HEK293 (cell line): ENCODE results near the gene SLC38A5.
A peak's percentile ranks its signal among the peaks of the same experiment; 100 is the strongest.

Source experiments
- CTCF ChIA-PET: fragments of 350-600 bp; formaldehyde crosslinking; extraction: SDS; loops from one replicate; lab custom pipeline; 2021; ENCODE audit warnings: antibody characterized with exemption; lab: Yijun Ruan, JAX
- POLR2A ChIA-PET: fragments of 300-600 bp; formaldehyde crosslinking; extraction: SDS; loops from one replicate; lab custom pipeline; 2020; ENCODE audit warnings: antibody characterized with exemption, inconsistent platforms; lab: Yijun Ruan, JAX
- H3K27ac ChIP-seq: fragments of 200-500 bp; sonication (Bioruptor generic); 2 replicates; pipeline ENCODE4 v1.5.1; 2014; ENCODE audit warnings: low read depth, low read length, control low read depth, inconsistent platforms; ENCODE audit errors: extremely low read depth
- H3K36me3 ChIP-seq, 2 experiments: fragments of 200-500 bp in 1 of 2; sonication (Bioruptor generic) in 1 of 2; 1 replicate in 1 of 2; 2 replicates in 1 of 2; pipeline ENCODE4 v1.5.1; 2014 to 2017; ENCODE audit warnings: inconsistent platforms in 2 of 2, low read length in 2 of 2; ENCODE audit not compliant: control insufficient read depth in 2 of 2, insufficient read depth in 1 of 2
- H3K4me1 ChIP-seq: fragments of 200-500 bp; sonication (Bioruptor generic); 2 replicates; pipeline ENCODE4 v1.5.1; 2014; ENCODE audit warnings: mild to moderate bottlenecking, low read length, inconsistent platforms; ENCODE audit not compliant: control insufficient read depth, insufficient read depth
- H3K4me3 ChIP-seq: 2 replicates; pipeline ENCODE4 v1.5.1; 2011; ENCODE audit warnings: low read depth, mild to moderate bottlenecking, control low read depth, low read length, moderate library complexity
- H3K9me3 ChIP-seq: fragments of 200-500 bp; sonication (Bioruptor generic); 2 replicates; pipeline ENCODE4 v1.5.1; 2014; ENCODE audit warnings: low read depth, low read length, inconsistent platforms; ENCODE audit not compliant: control insufficient read depth, insufficient read depth
- GLIS2 ChIP-seq: fragments of 450-650 bp; formaldehyde crosslinking; IDR thresholded peaks from 2 replicates; pipeline ENCODE4 v1.5.1; 2016; ENCODE audit warnings: missing biosample characterization, missing genetic modification characterization
- IKZF3 ChIP-seq: fragments of 450-650 bp; IDR thresholded peaks from 2 replicates; pipeline ENCODE4 v1.5.0; 2018; ENCODE audit warnings: missing biosample characterization, mild to moderate bottlenecking, missing genetic modification characterization, moderate library complexity
- OVOL3 ChIP-seq: fragments of 450-650 bp; formaldehyde crosslinking; IDR thresholded peaks from 2 replicates; pipeline ENCODE4 v1.5.1; 2016; ENCODE audit warnings: missing biosample characterization, missing genetic modification characterization
- PRDM10 ChIP-seq: fragments of 450-650 bp; formaldehyde crosslinking; IDR thresholded peaks from 2 replicates; pipeline ENCODE4 v1.5.1; 2016; ENCODE audit warnings: missing biosample characterization, missing genetic modification characterization
- PRDM6 ChIP-seq: fragments of 450-650 bp; formaldehyde crosslinking; IDR thresholded peaks from 2 replicates; pipeline ENCODE4 v1.5.1; 2017; ENCODE audit warnings: missing biosample characterization, missing genetic modification characterization
- REST ChIP-seq: fragments of 450-650 bp; formaldehyde crosslinking; IDR thresholded peaks from 2 replicates; pipeline ENCODE4 v1.5.1; 2016; ENCODE audit warnings: missing biosample characterization, missing genetic modification characterization
- SP2 ChIP-seq: fragments of 450-650 bp; formaldehyde crosslinking; IDR thresholded peaks from 2 replicates; pipeline ENCODE4 v1.5.1; 2016; ENCODE audit warnings: missing biosample characterization, missing genetic modification characterization
- SP3 ChIP-seq: fragments of 450-650 bp; formaldehyde crosslinking; IDR thresholded peaks from 2 replicates; pipeline ENCODE4 v1.5.1; 2016; ENCODE audit warnings: missing biosample characterization, missing genetic modification characterization
- TCF7L2 ChIP-seq: IDR thresholded peaks from 2 replicates; pipeline ENCODE4 v1.6.1; 2011; ENCODE audit warnings: low read depth, mild to moderate bottlenecking, inconsistent platforms, low read length, moderate library complexity, borderline replicate concordance
- TSHZ1 ChIP-seq: fragments of 450-650 bp; formaldehyde crosslinking; IDR thresholded peaks from 2 replicates; pipeline ENCODE4 v1.5.1; 2016; ENCODE audit warnings: missing biosample characterization, missing genetic modification characterization, borderline replicate concordance
- ZBTB11 ChIP-seq: fragments of 450-650 bp; formaldehyde crosslinking; conservative IDR thresholded peaks from 2 replicates; pipeline ENCODE4 v1.5.1; 2016; ENCODE audit warnings: low read depth, missing biosample characterization, missing genetic modification characterization
- ZEB2 ChIP-seq: fragments of 450-650 bp; formaldehyde crosslinking; IDR thresholded peaks from 2 replicates; pipeline ENCODE4 v1.5.1; 2016; ENCODE audit warnings: missing biosample characterization, missing genetic modification characterization
- ZFHX2 ChIP-seq: fragments of 450-650 bp; formaldehyde crosslinking; conservative IDR thresholded peaks from 2 replicates; pipeline ENCODE4 v1.5.1; 2016; ENCODE audit warnings: missing biosample characterization, missing genetic modification characterization
- ZNF366 ChIP-seq: fragments of 450-650 bp; formaldehyde crosslinking; conservative IDR thresholded peaks from 2 replicates; pipeline ENCODE4 v1.5.1; 2016; ENCODE audit warnings: missing biosample characterization, missing genetic modification characterization
- ZNF596 ChIP-seq: fragments of 450-650 bp; IDR thresholded peaks from 2 replicates; pipeline ENCODE4 v1.5.0; 2018; ENCODE audit warnings: missing biosample characterization, mild to moderate bottlenecking, missing genetic modification characterization, moderate library complexity
- ZNF660 ChIP-seq: fragments of 450-650 bp; IDR thresholded peaks from 2 replicates; pipeline ENCODE4 v1.5.1; 2018; ENCODE audit warnings: missing biosample characterization, mild to moderate bottlenecking, missing genetic modification characterization

The SLC38A5 gene

GRCh38 chrX:48508400-48509244 lies 38.6 kb upstream of the SLC38A5 start, which contains the start of gene PORCN (continued):
- TF ChIP-seq SP3 (tag by site-specific recombination) (peak; percentile 56), ZNF366 (tag by site-specific recombination) (peak; percentile 44), ZEB2 (no peak), ZBTB11 (tag by site-specific recombination) (peak; percentile 91), PRDM10 (tag by site-specific recombination) (peak; percentile 38; the same call in 1 of the 2 replicates), SP2 (tag by site-specific recombination) (peak; percentile 68), IKZF3 (tag by site-specific recombination) (peak; percentile 80), GLIS2 (tag by site-specific recombination) (0 out of 2 replicates have a peak, but pooled peaks have one; percentile 39), ZFHX2 (tag by site-specific recombination) (peak; percentile 59), ZNF660 (tag by site-specific recombination) (no peak), OVOL3 (tag by site-specific recombination) (no peak)
- TF ChIP-seq, all 188 proteins: peak for 18

GRCh38 chrX:48507246-48507645 lies 37.2 kb upstream of the SLC38A5 start:
- H3K4me1 ChIP-seq: no peaks in the 10 kb centered on the region
- no peaks in the 10 kb centered on the region for H3K9me3 ChIP-seq
- no peak for TF ChIP-seq TCF7L2
- TF ChIP-seq ZNF596 (tag by site-specific recombination): no peak
- no peak for TF ChIP-seq TSHZ1
- no peak for TF ChIP-seq PRDM6 (tag by site-specific recombination)
- no peak for TF ChIP-seq REST (tag by site-specific recombination)
- ChIA-PET CTCF (interaction anchor here (0.7 kb wide), 1 partner anchor 13 kb away, joined by 3 read pairs; no protein-coding TSS in a partner anchor), POLR2A (no interaction called here)
- H3K36me3 ChIP-seq: peaks cover 0 to 4% of the 10 kb centered on the region in 2 experiments; a peak in 1 of 3 replicates
- H3K4me3 ChIP-seq: no peak overlapping the region
- no peak overlapping the region for H3K27ac ChIP-seq
